22Rv1 (cell line): ENCODE results near the gene JAK3.

ENCODE experiments used
- ZFX ChIP-seq: fragments of 450-650 bp; IDR thresholded peaks from 2 replicates; pipeline ENCODE4 v1.6.1; 2017; ENCODE audit warnings: antibody characterized with exemption, borderline replicate concordance
- TF ChIP-seq, protein P1 (sequence below): fragments of 450-650 bp; IDR thresholded peaks from 2 replicates; pipeline ENCODE4 v1.5.1; 2017; ENCODE audit warnings: mild to moderate bottlenecking

DNA sequence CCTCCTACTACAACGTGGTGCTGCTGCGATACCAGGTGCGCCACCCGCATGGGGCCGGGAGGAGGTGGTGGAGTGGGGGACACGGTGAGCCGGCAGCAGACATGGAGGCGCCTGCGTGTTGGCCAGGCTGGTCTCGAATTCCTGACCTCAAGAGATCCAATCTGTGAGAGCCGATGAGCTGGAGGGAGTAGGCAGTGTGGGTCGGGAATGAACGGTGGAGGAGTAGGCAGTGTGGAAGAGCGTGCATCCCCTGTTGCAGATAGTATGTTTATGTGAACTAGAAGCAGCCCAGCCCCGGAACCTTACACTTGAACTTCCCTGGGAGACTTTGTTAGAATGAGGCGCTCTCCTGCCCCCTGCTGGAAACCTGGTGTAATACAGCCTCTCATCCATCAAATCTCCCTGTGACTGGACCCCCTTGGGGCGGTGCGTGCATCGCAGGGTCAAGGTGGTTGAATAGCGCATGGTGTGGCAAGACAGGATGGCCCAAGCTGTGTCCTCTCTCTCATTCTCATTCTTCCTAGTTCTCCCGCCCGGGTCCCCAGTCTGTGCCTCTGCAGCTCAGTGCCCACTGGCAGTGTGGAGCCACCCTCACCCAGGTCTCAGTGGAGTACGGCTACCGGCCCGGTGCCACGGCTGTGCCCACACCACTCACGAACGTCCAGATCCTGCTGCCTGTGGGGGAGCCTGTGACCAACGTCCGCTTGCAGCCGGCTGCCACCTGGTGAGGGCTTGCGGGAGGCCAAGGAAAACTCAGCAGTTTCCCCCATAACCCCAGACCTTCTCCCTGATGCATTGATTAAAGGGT lies 63.4 kb downstream of the JAK3 start:
- TF ChIP-seq, protein P1, sequence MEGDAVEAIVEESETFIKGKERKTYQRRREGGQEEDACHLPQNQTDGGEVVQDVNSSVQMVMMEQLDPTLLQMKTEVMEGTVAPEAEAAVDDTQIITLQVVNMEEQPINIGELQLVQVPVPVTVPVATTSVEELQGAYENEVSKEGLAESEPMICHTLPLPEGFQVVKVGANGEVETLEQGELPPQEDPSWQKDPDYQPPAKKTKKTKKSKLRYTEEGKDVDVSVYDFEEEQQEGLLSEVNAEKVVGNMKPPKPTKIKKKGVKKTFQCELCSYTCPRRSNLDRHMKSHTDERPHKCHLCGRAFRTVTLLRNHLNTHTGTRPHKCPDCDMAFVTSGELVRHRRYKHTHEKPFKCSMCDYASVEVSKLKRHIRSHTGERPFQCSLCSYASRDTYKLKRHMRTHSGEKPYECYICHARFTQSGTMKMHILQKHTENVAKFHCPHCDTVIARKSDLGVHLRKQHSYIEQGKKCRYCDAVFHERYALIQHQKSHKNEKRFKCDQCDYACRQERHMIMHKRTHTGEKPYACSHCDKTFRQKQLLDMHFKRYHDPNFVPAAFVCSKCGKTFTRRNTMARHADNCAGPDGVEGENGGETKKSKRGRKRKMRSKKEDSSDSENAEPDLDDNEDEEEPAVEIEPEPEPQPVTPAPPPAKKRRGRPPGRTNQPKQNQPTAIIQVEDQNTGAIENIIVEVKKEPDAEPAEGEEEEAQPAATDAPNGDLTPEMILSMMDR: peak; percentile 92
- TF ChIP-seq ZFX: no peak
